Glutamatergic neuron (in vitro differentiated cells): ENCODE data around the gene ZSWIM4. TPM values are rescaled to one million over a fixed set of nuclear protein-coding genes. Genes with fewer than 3 reads are reported as not detected.

Source experiments
- DNase-seq: peaks from one replicate; pipeline ENCODE4 v3.0.0; 2022
- H3K27ac Mint-ChIP-seq: one replicate; pipeline ENCODE4 v1.8.0; 2020; ENCODE audit warnings: mild to moderate bottlenecking, mixed read lengths, inconsistent platforms; ENCODE audit not compliant: unreplicated experiment
- H3K27me3 Mint-ChIP-seq: one replicate; pipeline ENCODE4 v1.8.0; 2020; ENCODE audit warnings: mild to moderate bottlenecking, moderate library complexity, mixed read lengths, inconsistent platforms; ENCODE audit not compliant: unreplicated experiment
- H3K36me3 Mint-ChIP-seq: one replicate; pipeline ENCODE4 v1.8.0; 2020; ENCODE audit warnings: mild to moderate bottlenecking, mixed read lengths, inconsistent platforms; ENCODE audit not compliant: unreplicated experiment
- H3K4me1 Mint-ChIP-seq: one replicate; pipeline ENCODE4 v1.8.0; 2020; ENCODE audit warnings: mild to moderate bottlenecking, low read depth, mixed read lengths, inconsistent platforms; ENCODE audit not compliant: unreplicated experiment
- H3K4me3 Mint-ChIP-seq: one replicate; pipeline ENCODE4 v1.8.0; 2020; ENCODE audit warnings: mild to moderate bottlenecking, mixed read lengths, inconsistent platforms; ENCODE audit not compliant: unreplicated experiment
- H3K9me3 Mint-ChIP-seq: one replicate; pipeline ENCODE4 v1.8.0; 2020; ENCODE audit warnings: mild to moderate bottlenecking, moderate library complexity, mixed read lengths, inconsistent platforms; ENCODE audit not compliant: unreplicated experiment
- CTCF ChIP-seq: fragments of 200-600 bp; sonication (generic); IDR thresholded peaks from one replicate; pipeline ENCODE4 v1.5.0; 2021; ENCODE audit not compliant: partially characterized antibody, unreplicated experiment
- total RNA-seq: library from RNA; stranded (reverse); fragmentation: NEBNext Ultra II Directional; extraction: Animal tissue kit (Norgen Biotek cat#: 25700); gene quantifications from one replicate; pipeline ENCODE4 v1.2.1, GENCODE V29; 2021; ENCODE audit not compliant: unreplicated experiment

The ZSWIM4 gene
- total RNA-seq, 1 donor from 2014 or later: 46.0 TPM

DNA sequence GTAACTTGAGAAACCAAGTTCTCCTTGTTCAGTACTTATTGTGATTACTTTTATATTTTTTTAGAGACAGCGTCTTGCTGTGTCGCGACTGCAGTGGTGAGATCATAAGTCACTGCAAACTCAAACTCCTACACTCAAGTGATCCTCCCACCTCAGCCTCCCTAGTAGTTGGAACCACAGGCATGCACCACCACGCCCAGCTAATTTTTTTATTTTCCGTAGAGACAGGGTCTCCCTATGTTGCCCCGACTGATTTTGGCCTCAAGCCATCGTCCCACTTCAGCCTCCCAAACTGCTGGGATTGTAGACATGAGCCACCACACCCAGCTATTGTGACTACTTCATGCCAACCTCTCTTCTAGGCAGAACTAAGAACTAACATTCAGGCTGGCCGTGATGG is 12.7 kb upstream of the ZSWIM4 start:
- Mint-ChIP-seq H3K36me3 (no peaks in the 10 kb centered on the region), H3K4me3 (no peak overlapping the region), H3K9me3 (peaks cover 2% of the 10 kb centered on the region), H3K27ac (no peak overlapping the region), H3K27me3 (peaks cover under 1% of the 10 kb centered on the region), H3K4me1 (no peaks in the 10 kb centered on the region)
- no peak for DNase-seq
- no peak for TF ChIP-seq CTCF

DNA sequence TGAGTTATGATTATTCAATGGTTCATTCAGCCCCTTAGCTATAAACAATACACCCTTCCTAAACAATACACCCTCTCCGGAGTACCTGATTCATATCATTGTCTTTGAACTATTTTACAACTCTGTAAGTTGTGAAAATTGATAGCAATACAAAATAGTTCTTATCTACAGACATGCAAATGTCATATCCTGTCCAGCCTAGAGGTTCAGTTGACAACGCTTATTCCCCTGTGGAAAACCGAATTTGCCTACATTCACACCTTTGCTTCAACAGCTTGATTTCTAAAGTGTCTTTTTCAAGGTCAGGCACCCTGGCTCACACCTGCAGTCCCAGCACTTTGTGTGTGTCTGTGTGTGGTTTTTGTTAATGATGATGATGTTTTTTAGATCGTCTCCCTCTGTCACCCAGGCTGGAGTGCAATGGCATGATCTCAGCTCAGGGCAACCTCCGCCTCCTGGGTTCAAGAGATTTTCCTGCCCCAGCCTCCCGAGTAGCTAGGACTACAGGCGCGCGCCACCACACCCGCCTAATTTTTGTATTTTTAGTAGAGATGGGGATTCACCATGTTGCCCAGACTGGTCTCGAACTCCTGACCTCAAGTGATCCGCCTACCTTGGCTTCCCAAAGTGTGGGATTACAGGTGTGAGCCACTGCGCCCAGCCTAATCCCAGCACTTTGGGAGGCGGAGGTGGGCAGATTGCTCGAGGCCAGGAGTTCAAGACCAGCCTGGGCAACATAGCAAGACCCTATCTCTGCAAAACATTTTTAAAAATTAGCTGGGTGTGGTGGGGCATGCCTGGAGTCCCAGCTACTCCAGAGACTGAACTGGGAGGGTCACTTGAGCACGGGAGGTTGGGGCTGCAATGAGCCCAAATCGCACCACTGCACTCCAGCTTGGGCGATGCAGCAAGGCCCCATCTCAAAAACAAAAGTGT is 11.4 kb upstream of the ZSWIM4 start:
- Mint-ChIP-seq H3K4me3 (no peak overlapping the region), H3K36me3 (no peaks in the 10 kb centered on the region), H3K9me3 (no peaks in the 10 kb centered on the region)

DNA sequence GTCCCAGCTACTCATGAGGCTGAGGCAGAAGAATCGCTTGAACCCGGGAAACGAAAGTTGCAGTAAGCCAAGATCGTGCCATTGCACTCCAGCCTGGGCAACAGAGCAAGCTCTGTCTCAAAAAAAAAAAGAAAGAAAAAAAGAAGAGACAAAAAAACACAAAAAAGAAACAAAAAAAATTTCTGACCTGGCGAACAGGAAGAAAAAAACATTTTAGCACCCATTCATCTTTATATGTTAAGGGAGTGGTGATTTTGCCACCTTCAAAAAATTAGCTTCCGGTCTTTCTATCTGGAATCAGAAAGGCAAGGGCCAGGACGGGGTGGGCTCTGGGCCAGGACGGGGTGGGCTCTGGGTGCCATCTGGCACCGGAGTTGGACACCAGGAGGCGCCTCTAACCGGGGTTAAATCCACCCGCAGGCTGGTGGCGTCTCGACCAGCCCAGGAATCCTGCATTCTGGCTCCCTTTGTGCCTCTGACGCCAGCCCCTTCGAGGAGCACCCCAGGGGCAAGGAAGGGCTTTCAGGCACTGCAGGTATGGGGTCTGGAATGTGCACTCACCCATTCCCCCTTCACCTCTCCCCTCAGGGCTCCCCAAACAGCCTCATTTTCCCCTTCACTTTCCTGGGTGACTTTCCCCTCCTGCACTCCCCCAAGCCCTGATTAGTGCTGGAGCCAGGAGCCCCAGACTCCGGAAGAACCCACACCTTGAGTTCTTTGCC is 10.4 kb upstream of the ZSWIM4 start:
- Mint-ChIP-seq H3K27ac (no peak overlapping the region), H3K4me3 (no peak overlapping the region), H3K4me1 (no peaks in the 10 kb centered on the region), H3K36me3 (no peaks in the 10 kb centered on the region), H3K27me3 (peaks cover 2% of the 10 kb centered on the region), H3K9me3 (no peaks in the 10 kb centered on the region)
- peak; percentile 32 for TF ChIP-seq CTCF
- peak; percentile 72 for DNase-seq

More for the DNA sequence above, 11.4 kb upstream of the ZSWIM4 start:
- Mint-ChIP-seq H3K27me3 (peaks cover 2% of the 10 kb centered on the region), H3K27ac (no peak overlapping the region), H3K4me1 (no peaks in the 10 kb centered on the region)
- DNase-seq: no peak
- no peak for TF ChIP-seq CTCF

- Mint-ChIP-seq H3K36me3 (no peaks in the 10 kb centered on the region), H3K27me3 (peaks cover 4% of the 10 kb centered on the region), H3K4me3 (no peak overlapping the region), H3K27ac (no peak overlapping the region), H3K4me1 (peaks cover 1% of the 10 kb centered on the region), H3K9me3 (peaks cover 3% of the 10 kb centered on the region)
- no peak for TF ChIP-seq CTCF
- no peak for DNase-seq
Observed at GRCh38 chr19:13788991-13789390, 6.3 kb upstream of the ZSWIM4 start.
